ENCODE measurements around the gene YIPF4.

DNA sequence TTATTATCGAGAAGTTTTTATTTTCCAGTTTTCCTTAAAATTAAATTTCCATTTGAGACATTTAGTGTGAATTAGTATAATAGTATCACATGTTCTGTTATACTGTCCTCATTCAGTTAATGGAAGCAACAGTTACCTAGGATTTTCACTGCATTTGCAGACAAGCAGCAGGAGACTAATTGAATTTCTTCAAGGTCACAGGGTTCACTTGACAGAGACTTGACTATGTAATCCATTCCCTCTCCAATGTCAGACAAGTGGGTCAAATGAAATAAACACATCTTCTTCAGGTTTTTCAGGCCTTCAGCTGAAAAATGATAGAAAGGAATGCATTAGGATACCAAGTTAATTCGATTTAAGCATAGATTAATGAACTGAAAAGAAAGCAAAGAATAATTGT is 39.7 kb upstream of the YIPF4 start:
- no peak for TF ChIP-seq POLR2AphosphoS5 (IDR thresholded peaks at IDR 0.05; ENCODE audit: borderline replicate concordance, low read depth, low read length)
- TF ChIP-seq EZH2 (IDR thresholded peaks at IDR 0.05) = no peak

Measured in SK-N-MC (cell line).